H1 (cell line): Measurements from ENCODE around the gene CLEC2D. TPM values are rescaled to one million over a fixed set of nuclear protein-coding genes. Genes with fewer than 3 reads are reported as not detected.

Experiments used
- CBX8 ChIP-seq: fragments of 300-800, 300-1000 bp; sonication (generic); IDR thresholded peaks from 2 replicates; pipeline ENCODE4 v1.7.1; 2016; ENCODE audit warnings: low read depth, low read length, borderline replicate concordance
- TAF7 ChIP-seq: optimal IDR thresholded peaks from 2 replicates; pipeline ENCODE3; 2011; ENCODE audit warnings: low read depth, mild to moderate bottlenecking, inconsistent platforms, low read length, moderate library complexity, borderline replicate concordance
- polyA plus RNA-seq, 7 experiments: library from polyadenylated mRNA; depleted of rRNA in 3 of 7; stranded (reverse) in 5 of 7; unstranded in 2 of 7; fragments of >200 nt in 5 of 7; fragments of 200-250 nt in 2 of 7; gene quantifications; 1 replicate in 5 of 7; 2 replicates in 1 of 7; 4 replicates in 1 of 7; pipeline versions ENCODE4 v1.2.1 to v1.2.3, GENCODE V29; 2011 to 2013; ENCODE audit warnings: missing spikeins in 2 of 7, mixed read lengths in 2 of 7
- total RNA-seq: library from RNA; stranded (reverse); fragmentation: NEBNext Ultra II Directional; extraction: Animal tissue kit (Norgen Biotek cat#: 25700); gene quantifications from 2 replicates; pipeline ENCODE4 v1.2.1, GENCODE V29; 2021

The CLEC2D gene
- total and polyA plus RNA-seq, 2 of the 8 experiments (the other 6 are each of a cell fraction or from before 2014, with no cell fraction given): 4.2 to 6.2 TPM

DNA sequence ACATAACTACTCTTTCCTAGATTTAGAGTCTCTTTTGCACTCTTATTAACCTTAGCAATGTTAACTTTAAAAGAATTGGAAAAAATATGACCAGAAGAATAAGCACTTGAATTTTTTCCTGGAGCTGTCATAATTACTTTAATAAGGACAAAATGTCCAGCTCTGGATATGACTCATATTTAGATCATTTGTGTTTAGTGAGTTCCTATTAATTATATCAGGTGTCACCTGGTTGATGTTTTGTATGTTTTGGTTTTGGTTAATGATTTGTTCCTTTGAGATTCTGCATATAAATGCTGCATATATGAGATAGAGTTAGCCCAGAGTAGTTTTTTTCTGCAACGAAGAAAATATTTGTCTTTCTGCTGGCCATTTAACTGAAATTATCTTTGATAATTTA is 58.3 kb downstream of the CLEC2D start (continued):
- TF ChIP-seq CBX8 (no peak), TAF7 (no peak)
